HG03108 (cell line): Measurements from ENCODE around the gene MAU2.
A peak's percentile ranks its signal among the peaks of the same experiment; 100 is the strongest.
"Not testable (repeated sequence)": the region's sequence is repeated elsewhere in the genome, so short reads cannot be mapped to it uniquely, and the experiment has no call there.

ENCODE experiments used
- ATAC-seq: cut with Tn5 transposase; IDR thresholded peaks from one replicate; pipeline ENCODE4 v1.9.1; 2021; ENCODE audit warnings: moderate library complexity; ENCODE audit not compliant: unreplicated experiment

The MAU2 gene

GRCh38 chr19:19345232-19345631, 24.6 kb downstream of the MAU2 start:
- ATAC-seq = no peak

GRCh38 chr19:19345970-19346369, 25.3 kb downstream of the MAU2 start:
- no peak for ATAC-seq

DNA sequence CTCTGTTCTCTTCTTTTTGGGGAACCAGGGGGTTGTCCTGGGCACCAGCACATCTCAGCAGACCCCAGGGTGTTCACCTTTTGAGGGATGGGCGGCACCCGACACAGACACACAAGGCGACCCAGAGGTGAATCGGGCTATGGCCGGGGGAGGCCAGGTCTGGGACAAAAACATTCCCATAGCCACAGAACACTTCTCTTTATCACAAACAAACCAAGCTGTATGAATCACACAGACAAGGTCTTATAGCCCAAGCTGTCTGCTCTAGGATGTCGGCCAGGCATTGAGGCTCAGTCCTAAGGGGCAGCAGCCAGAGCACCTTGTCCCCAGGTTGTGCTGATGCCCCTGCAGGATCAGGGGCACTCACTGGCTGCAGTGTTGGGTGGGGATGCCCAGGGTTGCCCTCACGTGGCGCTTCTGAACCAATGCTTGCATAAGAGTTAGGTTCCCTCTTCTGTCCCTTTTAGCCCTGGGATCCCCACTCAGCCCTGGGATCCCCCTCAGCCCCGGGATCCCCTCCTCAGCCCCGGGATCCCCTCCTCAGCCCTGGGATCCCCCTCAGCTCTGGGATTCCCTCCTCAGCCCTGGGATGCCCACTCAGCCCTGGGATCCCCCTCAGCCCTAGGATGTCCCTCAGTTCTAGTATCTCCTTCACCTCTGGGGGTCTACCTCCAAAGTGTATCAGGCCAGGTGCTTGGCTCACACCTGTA, 26.9 kb downstream of the MAU2 start:
- ATAC-seq = no peak

GRCh38 chr19:19348266-19348665, 27.6 kb downstream of the MAU2 start:
- no peak for ATAC-seq

DNA sequence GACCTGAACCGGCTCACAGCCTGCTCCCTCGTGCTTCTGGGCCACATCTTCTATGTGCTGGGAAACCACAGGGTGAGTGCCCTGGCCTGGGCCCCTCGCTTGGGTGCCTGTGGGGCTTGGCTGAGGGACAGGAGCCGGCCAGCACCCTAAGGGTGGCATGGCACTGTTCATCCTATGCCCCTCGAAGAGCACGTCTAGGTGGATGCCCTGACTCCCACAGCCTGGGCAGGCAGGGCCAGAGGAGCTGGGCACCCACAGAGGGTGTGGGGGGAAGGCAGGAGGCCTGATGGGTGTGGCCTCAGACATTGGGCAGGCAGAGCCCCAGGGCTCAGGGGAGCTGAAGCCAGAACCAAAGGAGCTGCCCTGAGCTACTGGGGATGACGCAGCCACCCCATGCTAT, 28.7 kb downstream of the MAU2 start:
- ATAC-seq = no peak

DNA sequence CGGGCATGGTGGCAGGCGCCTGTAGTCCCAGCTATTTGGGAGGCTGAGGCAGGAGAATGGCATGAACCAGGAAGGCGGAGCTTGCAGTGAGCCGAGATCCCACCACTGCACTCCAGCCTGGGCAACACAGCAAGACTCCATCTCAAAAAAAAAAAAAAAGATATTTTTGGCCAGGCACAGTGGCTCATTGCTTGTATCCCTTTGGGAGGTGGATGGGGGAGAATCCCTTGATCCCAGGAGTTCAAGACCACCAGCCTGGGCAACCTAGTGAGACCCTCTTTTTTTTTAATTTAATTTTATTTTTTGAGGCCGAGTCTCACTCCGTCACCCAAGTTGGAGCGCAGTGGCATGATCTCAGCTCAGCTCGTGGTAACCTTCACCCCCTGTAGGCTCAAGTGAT, 30.1 kb downstream of the MAU2 start:
- ATAC-seq = not testable (repeated sequence)

GRCh38 chr19:19352823-19353222, 32.2 kb downstream of the MAU2 start:
- no peak for ATAC-seq

- no peak for ATAC-seq
Observed at GRCh38 chr19:19354007-19354406, 33.4 kb downstream of the MAU2 start.

GRCh38 chr19:19354932-19355331, 34.3 kb downstream of the MAU2 start:
- ATAC-seq = no peak

DNA sequence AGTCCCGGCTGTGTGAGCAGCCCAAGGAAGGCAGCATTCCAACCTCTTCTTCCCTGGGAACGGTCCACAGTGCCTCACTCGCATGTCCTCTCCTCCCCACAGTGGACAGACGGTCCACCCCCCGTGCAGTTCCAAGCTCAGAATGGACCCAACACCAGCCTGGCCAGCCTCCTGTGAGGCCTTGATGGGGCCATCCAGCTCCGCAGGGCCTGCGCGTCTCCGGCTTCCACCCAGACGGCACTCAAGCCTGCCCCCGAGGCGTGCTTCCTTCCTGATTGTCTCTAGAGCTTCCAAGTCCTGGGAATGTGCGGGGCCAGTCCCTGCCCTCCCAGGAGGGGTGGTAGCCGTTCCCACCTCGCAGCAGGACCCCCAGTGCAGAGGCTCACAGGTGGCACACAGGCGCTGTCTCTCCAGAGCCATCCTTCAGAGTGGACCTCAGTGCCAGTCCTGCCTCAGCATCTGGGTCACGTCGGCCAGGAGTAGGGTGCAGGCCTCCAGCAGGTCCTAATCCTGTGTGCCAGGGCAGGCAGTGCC, 35.0 kb downstream of the MAU2 start:
- no peak for ATAC-seq

DNA sequence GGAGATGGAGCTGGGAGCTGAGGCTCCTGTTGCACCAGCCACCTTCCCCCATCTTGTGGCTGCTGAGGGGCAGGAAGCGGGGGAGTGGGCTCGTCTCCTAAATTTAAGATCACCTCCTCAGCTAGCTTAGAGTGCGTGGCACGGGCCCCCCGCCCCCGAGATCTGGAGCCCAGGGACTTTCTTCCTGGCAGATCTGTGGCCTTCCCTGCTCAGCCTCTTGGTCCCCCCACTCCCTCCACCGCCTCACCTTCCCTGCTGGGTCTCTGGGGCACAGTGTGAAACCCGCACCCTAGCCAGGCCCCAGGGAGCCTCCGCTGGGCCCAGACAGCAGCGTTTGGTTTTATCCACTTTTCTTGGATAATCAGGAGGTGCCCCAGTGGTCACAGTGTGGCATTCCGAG, 35.9 kb downstream of the MAU2 start:
- no peak for ATAC-seq

DNA sequence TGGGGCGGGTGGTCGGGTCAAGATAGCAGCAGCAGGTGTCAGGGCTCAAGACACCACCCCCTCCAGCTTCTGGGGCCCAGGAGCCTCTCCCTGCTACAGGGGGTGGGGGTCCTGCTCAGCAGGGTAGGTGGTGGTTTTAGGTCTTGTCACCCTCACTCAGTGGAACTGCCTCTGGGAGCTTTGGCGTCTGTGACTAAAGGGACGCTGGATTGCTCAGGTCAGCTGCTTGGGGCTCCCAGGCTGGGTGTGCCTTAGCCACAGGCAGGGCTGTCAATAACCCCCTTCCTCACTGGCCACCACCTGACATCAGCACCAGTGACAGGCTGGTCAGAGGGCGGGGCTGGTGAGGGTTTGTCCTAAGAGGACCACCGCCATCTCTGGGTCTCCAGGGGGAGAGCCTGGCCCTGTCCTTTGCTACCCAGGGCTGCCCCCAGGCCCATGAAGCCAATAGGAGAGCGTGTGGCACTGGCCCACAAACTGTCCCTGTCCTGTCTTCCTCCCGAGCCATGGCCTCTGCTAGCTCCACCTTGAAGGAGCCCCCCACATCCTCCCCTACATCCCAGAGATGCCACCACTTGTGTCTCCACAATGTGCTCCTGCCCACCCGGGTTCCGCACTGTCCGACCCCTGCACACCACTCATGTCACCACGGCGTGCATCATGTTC, 36.4 kb downstream of the MAU2 start:
- ATAC-seq = no peak

- no peak for ATAC-seq
Observed at GRCh38 chr19:19361075-19361594, 40.5 kb downstream of the MAU2 start.

GRCh38 chr19:19362075-19362474, 41.4 kb downstream of the MAU2 start:
- ATAC-seq = no peak

GRCh38 chr19:19366434-19367396, 46.1 kb downstream of the MAU2 start:
- ATAC-seq = peak; percentile 65

DNA sequence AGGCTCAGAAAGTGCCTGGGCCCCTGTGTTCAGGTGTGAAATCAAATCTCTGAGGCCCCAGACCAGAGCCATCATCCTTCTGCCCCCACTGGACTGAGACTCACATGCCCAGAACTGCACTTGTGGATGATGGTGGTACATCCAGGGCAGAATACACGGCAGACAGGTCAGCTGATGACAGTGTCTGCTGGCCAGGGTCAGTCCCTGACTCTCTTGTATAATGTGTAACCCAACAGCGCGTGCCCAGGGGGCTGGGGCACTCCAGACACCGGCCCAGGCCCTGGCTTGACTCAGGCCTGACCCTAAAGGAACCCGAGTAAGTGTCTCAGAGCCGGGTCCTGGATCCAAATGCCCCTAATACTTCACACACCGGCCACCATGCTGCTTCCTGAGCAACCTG, 47.5 kb downstream of the MAU2 start:
- ATAC-seq = no peak

DNA sequence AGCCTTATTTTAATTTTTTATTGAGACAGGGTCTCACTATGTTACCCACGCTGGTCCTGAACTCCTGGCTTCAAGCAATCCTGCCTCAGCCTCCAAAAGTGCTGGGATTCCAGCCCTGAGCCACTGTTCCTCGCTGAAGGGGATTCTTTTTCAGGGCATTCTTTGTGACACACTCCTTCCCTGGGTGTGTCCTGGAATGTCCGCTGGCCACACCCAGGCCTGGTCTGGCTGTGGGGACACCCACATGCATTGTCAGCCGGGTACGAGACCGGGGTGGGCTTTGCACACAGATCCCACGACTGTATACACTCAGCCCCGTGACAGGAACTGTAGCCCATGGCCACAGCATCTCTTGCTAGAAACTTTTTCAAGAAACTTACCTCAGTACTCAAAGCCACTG, 50.4 kb downstream of the MAU2 start:
- no peak for ATAC-seq

DNA sequence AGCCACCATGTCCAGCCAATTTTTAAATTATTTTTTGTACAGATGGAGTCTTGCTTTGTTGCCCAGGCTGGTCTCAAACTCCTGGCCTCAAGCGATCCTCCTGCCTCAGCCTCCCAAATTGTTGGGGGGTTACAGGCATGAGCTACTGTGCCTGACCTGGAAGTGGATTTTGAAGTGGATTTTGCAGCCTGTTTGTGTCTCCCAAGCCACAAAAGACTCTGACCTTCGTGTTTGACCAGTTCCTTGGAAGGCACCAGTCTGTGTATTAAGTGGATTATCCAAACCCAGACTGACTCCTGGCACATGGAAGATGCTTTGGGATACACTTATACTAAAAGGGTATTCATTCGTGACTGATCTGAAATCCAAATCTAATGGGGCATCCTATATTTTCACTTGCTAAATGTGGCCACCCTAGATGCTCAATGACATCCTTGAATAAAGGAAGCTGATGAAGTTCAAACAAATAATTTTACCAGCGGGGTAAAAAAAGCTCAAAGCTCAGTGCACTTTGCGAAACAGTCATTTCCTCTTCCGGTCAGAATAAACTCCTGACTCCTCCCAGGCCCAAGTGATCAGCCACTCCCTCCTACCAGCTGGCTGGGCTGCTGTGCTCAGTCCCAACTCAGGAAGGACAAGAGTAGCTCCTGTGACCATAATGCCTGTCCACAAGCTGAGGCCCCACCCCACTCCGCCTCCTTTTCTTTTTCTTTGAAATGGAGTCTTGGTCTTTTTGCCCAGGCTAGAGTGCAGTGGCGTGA, 52.2 kb downstream of the MAU2 start:
- ATAC-seq = peak; percentile 81

DNA sequence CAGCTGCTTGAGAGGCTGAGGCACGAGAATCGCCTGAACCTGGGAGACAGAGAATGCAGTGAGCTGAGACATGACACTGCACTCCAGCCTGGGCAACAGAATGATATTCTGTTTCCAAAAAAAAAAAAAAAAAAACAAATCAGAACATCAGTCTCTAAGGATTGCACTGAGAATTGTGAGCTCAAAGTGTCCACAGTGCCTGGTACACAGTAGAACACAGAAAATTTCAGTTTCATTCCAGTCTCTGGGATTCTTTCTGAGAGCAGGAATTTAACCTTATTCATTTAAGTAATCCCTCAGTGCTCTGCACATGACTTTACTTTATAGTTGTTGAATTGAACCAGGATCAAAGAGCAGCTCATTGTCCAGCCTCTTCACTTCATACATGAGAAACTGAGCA, 58.9 kb downstream of the MAU2 start:
- ATAC-seq = no peak

- ATAC-seq = not testable (repeated sequence)
Observed at GRCh38 chr19:19380316-19380715, 59.7 kb downstream of the MAU2 start.
